BJ (cell line): ENCODE measurements around the gene PPM1F. TPM values are rescaled to one million over a fixed set of nuclear protein-coding genes. Genes with fewer than 3 reads are reported as not detected.
A peak's percentile ranks its signal among the peaks of the same experiment; 100 is the strongest.

ENCODE experiments used
- CTCF ChIA-PET: fragments of 350-600 bp; formaldehyde crosslinking; extraction: SDS; loops from one replicate; lab custom pipeline; 2021; ENCODE audit warnings: antibody characterized with exemption, inconsistent platforms; lab: Yijun Ruan, JAX
- POLR2A ChIA-PET: fragments of 300-600 bp; sonication (Branson Sonifier 250); formaldehyde crosslinking; extraction: SDS; loops from one replicate; lab custom pipeline; 2021; ENCODE audit warnings: antibody characterized with exemption; lab: Charles Lee
- DNase-seq: peaks from one replicate; pipeline ENCODE4 v3.0.0-alpha.2; 2011; ENCODE audit warnings: low read depth
- H3K27me3 ChIP-seq: 2 replicates; pipeline ENCODE4 v1.6.0; 2011; ENCODE audit warnings: low read length; ENCODE audit not compliant: control insufficient read depth, insufficient read depth
- H3K36me3 ChIP-seq: 2 replicates; pipeline ENCODE4 v1.5.1; 2011; ENCODE audit warnings: low read length; ENCODE audit not compliant: control insufficient read depth, insufficient read depth
- H3K4me3 ChIP-seq: 2 replicates; pipeline ENCODE4 v1.5.1; 2011; ENCODE audit warnings: low read depth, mild to moderate bottlenecking, control low read depth, low read length
- CTCF ChIP-seq: IDR thresholded peaks from 2 replicates; pipeline ENCODE4 v1.5.1; 2011; ENCODE audit warnings: low read depth, mild to moderate bottlenecking, control low read depth, inconsistent platforms, low read length, moderate library complexity; ENCODE audit not compliant: insufficient read depth
- polyA plus RNA-seq: library from polyadenylated mRNA; depleted of rRNA; stranded (reverse); fragments of >200 nt; gene quantifications from 2 replicates; pipeline ENCODE4 v1.2.3, GENCODE V29; 2011

The PPM1F gene
- polyA plus RNA-seq, 1 experiment: 25.3 TPM

GRCh38 chr22:21947040-21948014 lies 5.3 kb downstream of the PPM1F start:
- peaks cover 18% of the 10 kb centered on the region for H3K36me3 ChIP-seq
- POLR2A ChIA-PET: no interaction called here
- no peak overlapping the region for H3K4me3 ChIP-seq
- DNase-seq: no peak
- TF ChIP-seq CTCF: peak; percentile 75
- H3K27me3 ChIP-seq: no peaks in the 10 kb centered on the region
- CTCF ChIA-PET: interaction anchor here (0.9 to 5.1 kb wide), 5 partner anchors 9 to 234 kb away, joined by 3 to 49 read pairs (median 4); no protein-coding TSS in a partner anchor

DNA sequence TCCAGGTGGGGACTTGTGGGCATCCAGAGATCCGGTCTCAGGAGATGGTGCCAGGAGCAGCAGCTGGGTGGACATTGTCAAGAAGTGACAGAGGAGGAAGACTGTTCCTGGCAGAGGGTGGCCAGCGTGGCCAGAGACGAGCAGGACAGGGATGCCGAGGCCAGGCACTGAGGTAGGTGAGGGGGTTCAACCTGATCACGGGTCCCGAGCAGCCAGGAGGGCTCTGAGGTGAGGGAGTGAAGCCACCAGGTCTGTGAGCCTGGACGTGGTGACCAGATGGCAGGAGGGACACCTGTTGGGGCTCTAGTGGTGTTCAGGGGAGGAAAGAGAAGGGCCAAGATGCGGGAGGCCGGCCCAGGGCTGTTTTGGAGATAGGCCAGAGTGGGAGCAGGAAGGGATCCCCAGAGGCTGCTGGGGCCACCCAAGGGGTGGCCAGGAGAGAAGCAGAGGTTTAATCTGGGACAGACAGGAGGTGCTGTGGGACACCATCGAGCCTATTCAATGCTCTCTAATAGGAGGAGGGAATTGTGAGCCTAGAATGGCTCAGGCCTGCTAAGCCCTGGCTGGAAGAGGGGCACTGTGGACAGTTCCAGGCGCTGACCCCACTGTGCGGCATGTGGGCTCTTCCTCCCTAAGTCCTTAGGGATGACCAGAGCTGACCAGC lies 6.3 kb downstream of the PPM1F start:
- TF ChIP-seq CTCF: no peak
- ChIA-PET POLR2A (no interaction called here), CTCF (interaction anchor here (1.2 to 5.1 kb wide), 3 partner anchors 8 to 233 kb away, joined by 3 to 49 read pairs (median 4); no protein-coding TSS in a partner anchor)
- no peak for DNase-seq
- Histone ChIP-seq H3K27me3 (no peaks in the 10 kb centered on the region), H3K4me3 (no peak overlapping the region), H3K36me3 (peaks cover 18% of the 10 kb centered on the region)

DNA sequence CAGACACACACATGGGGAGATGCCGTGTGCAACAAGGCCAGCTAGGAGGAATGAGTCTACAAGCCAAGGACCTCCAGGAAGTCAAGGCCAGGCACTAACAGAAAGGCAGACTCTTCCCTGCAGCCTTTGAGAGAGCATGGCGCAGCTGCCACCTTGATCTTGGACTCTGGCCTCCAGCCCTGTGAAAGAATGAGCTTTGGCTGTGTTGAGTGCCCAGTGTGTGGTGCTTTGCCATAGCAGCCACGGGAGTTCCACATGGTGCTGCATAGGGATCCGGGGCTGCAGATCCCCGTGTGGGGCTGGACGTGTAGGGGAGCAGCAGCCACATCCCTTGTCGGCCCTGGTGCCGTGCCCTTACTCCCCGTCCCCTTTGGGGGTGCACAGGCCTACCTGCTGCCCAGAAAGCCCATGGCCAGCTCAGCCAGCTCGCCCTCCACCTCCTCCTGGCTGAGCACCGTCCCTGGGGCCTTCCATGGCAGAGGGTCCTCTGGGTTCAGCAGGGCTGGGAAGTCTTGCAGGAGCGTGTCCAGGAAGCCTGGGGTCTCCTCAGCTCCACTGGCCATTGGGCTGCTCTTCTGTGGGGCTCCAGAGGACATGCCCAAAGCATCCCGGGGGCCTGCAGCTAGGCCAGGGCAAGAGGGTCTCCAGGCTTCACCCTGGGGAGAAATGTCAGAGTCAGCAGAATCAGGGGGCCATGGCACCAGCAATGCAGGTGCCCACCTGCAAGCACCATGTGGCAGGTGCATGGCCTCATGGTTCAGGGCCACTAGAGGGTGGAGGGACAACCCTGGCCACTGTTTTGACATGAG lies 7.0 kb downstream of the PPM1F start:
- DNase-seq: no peak
- no peak overlapping the region for H3K4me3 ChIP-seq
- H3K27me3 ChIP-seq: no peaks in the 10 kb centered on the region
- H3K36me3 ChIP-seq: peaks cover 18% of the 10 kb centered on the region
- ChIA-PET POLR2A (no interaction called here), CTCF (interaction anchor here (1.1 to 5.1 kb wide), 2 partner anchors 8 to 232 kb away, joined by 3 to 49 read pairs; no protein-coding TSS in a partner anchor)
- no peak for TF ChIP-seq CTCF

DNA sequence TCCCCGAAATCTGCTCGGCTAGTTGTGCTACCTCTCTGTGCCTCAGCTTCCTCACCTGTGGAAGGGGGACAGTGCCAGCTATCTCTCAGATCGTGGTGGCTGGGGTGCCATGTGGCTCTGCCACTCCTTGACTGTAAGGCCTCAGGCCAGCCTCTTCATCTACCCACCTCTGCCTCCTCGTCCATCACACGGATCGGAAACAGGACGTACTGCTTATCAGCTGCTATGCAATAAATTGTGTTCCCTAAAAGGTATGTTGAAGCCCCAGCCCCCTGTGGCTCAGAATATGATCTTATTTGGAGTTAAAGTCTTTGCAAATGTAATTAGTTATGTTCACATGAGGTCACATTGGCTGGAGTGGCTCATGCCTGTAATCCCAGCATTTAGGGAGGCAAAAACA lies 7.8 kb downstream of the PPM1F start:
- Histone ChIP-seq H3K27me3 (no peaks in the 10 kb centered on the region), H3K4me3 (no peak overlapping the region), H3K36me3 (peaks cover 18% of the 10 kb centered on the region)
- ChIA-PET CTCF (interaction anchor here (1.1 to 1.7 kb wide), 2 partner anchors 8 to 231 kb away, joined by 3 to 5 read pairs; partner anchors contain the start of gene PPM1F), POLR2A (no interaction called here)
- TF ChIP-seq CTCF: no peak
- DNase-seq: no peak
